Kidney epithelial cell (primary cell): ENCODE results near the gene AKT1S1. TPM values are rescaled to one million over a fixed set of nuclear protein-coding genes. Genes with fewer than 3 reads are reported as not detected.

Experiments used
- DNase-seq: peaks from one replicate; pipeline ENCODE4 v3.0.0-alpha.2; 2010; ENCODE audit warnings: low read depth
- H3K27me3 ChIP-seq: 2 replicates; pipeline ENCODE4 v1.6.0; 2011; ENCODE audit warnings: low read length; ENCODE audit not compliant: control insufficient read depth, insufficient read depth
- H3K36me3 ChIP-seq: 2 replicates; pipeline ENCODE4 v1.5.1; 2011; ENCODE audit warnings: low read length; ENCODE audit not compliant: control insufficient read depth, insufficient read depth
- H3K4me3 ChIP-seq: 2 replicates; pipeline ENCODE4 v1.5.1; 2011; ENCODE audit warnings: low read depth, mild to moderate bottlenecking, control low read depth, low read length
- CTCF ChIP-seq: IDR thresholded peaks from 2 replicates; pipeline ENCODE4 v1.5.1; 2011; ENCODE audit warnings: mild to moderate bottlenecking, moderate library complexity, low read length, control low read depth, inconsistent platforms; ENCODE audit not compliant: insufficient read depth, poor library complexity, severe bottlenecking
- total RNA-seq: library from RNA; depleted of rRNA; stranded (reverse); fragments of >200 nt; gene quantifications from 2 replicates; pipeline ENCODE4 v1.2.3, GENCODE V29; 2015

The AKT1S1 gene
- total RNA-seq, 1 donor from 2014 or later: 23.2 TPM

DNA sequence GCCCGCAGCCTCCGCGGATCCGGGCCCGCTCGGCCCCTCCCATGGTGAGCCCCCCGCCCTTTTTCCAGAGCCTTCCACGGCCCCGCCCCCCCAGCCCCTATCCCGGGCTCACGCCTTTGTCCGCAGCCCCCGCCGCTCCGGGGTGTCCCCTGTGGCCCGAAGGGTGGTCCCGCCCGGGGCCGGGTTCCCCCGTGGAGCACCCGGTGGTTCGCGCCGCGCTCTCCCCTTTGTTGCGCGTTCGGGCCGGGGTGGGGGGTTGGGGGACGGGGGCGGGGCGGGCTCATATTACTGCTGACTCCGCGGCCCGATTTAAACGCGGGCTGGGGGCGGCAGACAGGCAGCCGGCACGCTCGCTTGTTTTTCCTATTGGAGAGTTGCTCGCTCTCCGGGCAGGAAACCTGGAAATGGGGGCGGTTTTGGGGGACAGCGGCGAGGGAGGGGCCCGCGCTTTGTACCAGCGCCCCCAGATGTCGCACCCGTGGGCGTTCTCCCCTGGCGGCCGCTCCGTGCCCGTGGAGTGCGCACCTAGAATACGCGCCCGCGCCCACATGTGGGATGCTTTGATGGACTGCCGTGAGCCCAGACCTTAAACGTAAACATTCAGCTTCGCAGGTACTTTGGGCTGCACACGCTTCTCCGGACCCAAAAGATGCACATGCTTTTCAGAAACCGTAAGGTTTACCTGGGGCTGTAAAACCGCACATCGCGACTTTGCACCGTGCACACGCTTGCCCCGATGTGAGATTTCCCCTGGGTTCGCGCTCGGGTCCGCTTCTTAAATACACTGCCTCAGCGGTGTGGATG lies 25.5 kb downstream of the AKT1S1 start:
- Histone ChIP-seq H3K36me3 (peaks cover 1% of the 10 kb centered on the region), H3K4me3 (peak overlapping the region; percentile 81), H3K27me3 (no peaks in the 10 kb centered on the region)
- DNase-seq: no peak
- no peak for TF ChIP-seq CTCF

DNA sequence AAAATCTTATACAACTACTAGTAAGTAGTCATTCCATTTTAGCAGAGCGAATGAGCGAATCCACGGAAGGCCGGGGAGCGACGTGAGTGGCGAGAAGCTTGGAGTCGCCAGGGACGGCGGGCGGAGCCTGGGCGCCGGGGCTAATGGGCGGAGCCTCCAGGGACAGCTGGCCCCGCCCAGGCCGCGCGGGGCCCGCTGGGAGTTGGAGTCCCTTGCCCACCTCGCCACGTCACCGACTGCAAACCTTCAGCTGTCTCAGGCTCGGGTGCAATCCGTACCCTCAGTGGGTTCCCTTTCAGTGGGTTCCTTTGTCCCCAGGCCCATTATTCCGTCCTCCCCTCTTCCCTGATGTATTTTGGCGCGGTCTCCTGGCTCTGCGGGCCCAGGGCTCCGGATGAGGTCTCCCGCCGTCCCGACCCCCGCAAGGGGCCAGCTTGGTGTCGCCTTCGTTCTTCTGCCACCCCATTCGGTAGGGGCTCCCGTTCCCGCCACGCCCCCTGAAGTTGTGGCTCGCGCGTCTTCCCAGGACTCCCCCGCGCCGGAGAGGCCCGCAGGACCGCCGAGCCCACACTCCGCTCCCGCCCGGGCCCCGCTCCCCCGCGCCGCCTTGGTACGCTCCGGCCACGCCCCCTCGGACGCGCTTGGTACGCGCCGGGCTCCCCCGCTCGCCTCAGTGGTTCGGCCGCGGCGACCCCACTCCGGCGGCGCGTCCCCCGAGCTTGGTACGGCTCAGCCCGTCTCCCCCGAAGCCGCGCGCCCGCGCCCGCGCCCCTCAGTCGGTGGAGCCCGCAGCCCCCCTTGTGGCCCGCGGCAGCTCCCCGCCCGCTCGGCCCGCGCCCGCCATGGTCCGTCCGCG lies 26.4 kb downstream of the AKT1S1 start, which contains the start of gene PTOV1:
PTOV1 (plus strand) TSS at position 673 of the 856 bp plus-strand sequence.
- peaks cover 1% of the 10 kb centered on the region for H3K36me3 ChIP-seq
- peak within 1 kb of the TSS; percentile 81 for H3K4me3 ChIP-seq
- TF ChIP-seq CTCF: no peak
- H3K27me3 ChIP-seq: no peaks in the 10 kb centered on the region
- DNase-seq: peak; percentile 57

DNA sequence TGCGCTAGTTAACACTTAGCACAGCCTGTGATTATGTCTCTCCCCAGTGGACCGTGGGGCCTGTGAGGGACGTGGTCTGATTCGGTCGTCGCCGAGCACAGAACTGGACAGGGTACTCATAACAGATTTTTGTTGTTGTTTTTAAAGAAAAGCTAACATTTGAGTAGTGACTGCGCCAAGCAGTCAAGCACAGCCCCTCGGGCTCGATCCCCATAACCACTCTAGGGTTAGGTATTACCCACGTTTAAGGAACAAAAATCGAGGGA lies 27.0 kb downstream of the AKT1S1 start:
- no peak for DNase-seq
- H3K27me3 ChIP-seq: no peaks in the 10 kb centered on the region
- H3K4me3 ChIP-seq: peak overlapping the region; percentile 81
- no peaks in the 10 kb centered on the region for H3K36me3 ChIP-seq
- no peak for TF ChIP-seq CTCF

DNA sequence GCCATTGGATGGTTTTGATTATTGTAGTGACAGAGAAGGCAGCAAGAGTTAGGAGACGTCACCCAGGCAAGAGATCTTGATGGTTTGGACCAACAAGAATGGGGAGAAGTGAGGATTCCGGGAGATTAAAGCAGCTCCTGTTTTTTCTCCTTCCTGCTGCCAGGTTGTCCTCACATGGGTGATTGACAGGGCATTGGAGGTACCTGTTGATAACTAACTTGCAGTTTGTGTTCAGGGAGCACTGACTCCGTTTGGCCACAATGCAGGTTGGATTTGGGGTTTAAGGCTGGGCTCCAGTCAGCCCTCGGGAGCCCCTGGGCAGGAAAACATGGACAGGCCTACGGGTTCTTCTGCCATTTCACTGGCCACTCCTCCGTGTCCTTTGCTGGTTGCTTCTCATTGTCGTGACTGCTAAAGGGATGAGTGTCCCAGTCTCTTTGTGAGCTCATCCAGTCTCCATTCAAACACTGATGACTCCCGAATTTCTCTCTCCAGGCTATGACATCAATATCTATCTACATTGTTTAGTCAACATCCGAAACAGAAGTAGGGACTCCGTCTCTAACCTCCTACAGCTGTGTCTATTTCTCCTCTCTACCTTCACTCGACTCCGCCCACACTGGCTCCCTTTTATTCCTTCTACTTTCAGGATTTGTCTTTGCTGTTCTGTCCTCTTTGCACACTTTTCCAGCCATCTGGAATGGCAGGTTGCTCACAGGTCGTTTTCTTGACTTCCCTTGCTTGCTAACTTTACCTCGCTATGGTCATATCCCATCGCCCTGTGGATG lies 27.5 kb downstream of the AKT1S1 start:
- no peak for DNase-seq
- H3K4me3 ChIP-seq: peak overlapping the region; percentile 81
- no peak for TF ChIP-seq CTCF
- no peaks in the 10 kb centered on the region for H3K36me3 ChIP-seq
- H3K27me3 ChIP-seq: no peaks in the 10 kb centered on the region

DNA sequence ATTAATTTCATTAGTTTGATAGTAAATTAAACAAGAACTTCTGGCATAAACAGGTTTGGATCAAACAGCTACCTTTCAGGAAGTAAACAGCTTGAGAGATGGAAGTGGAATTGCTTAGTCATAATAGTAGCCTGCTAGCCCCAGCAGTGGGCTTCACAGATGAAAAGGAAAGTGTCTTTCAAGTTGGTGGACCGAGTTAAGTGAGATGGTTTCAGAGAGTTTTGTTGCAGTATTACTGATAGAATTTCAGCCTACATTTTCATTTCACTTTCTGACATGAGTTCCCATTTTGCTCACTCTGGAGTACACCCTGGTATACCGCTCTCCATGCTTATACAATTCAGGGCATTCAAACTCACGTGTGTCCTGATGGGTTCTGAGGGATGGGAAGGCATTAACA lies 28.2 kb downstream of the AKT1S1 start:
- TF ChIP-seq CTCF: no peak
- H3K36me3 ChIP-seq: no peaks in the 10 kb centered on the region
- H3K4me3 ChIP-seq: no peak overlapping the region
- DNase-seq: no peak
- H3K27me3 ChIP-seq: no peaks in the 10 kb centered on the region
